HG03565 (cell line): ENCODE results near the gene CNPY3.

ENCODE experiments used
- ATAC-seq: cut with Tn5 transposase; IDR thresholded peaks from one replicate; pipeline ENCODE4 v1.9.1; 2021; ENCODE audit warnings: mild to moderate bottlenecking, moderate library complexity; ENCODE audit not compliant: unreplicated experiment

Gene CNPY3

GRCh38 chr6:42958125-42958524 lies 28.8 kb downstream of the CNPY3 start:
- no peak for ATAC-seq

- ATAC-seq = no peak
Observed at GRCh38 chr6:42959917-42960242, 30.6 kb downstream of the CNPY3 start.

GRCh38 chr6:42960243-42961019 lies 31.2 kb downstream of the CNPY3 start, which contains the start of gene GNMT:
TSS of gene GNMT (plus strand) at chr6:42960754. CDS start at chr6:42960768, 14 bp downstream.
- no peak for ATAC-seq

- no peak for ATAC-seq
Observed at GRCh38 chr6:42961020-42961470, 31.8 kb downstream of the CNPY3 start.

GRCh38 chr6:42962096-42962495 lies 32.8 kb downstream of the CNPY3 start:
- no peak for ATAC-seq

GRCh38 chr6:42962502-42963178 lies 33.4 kb downstream of the CNPY3 start:
- no peak for ATAC-seq

- ATAC-seq = no peak
Observed at GRCh38 chr6:42963179-42963854, 34.0 kb downstream of the CNPY3 start.

GRCh38 chr6:42963855-42964605 lies 34.8 kb downstream of the CNPY3 start:
- no peak for ATAC-seq

GRCh38 chr6:42966571-42966970 lies 37.3 kb downstream of the CNPY3 start:
- ATAC-seq = no peak

GRCh38 chr6:42967228-42967627 lies 37.9 kb downstream of the CNPY3 start:
- no peak for ATAC-seq

- ATAC-seq = no peak
Observed at GRCh38 chr6:42968126-42968701, 38.9 kb downstream of the CNPY3 start.

- ATAC-seq = no peak
Observed at GRCh38 chr6:42968783-42969182, 39.5 kb downstream of the CNPY3 start.

GRCh38 chr6:42969431-42969830 lies 40.2 kb downstream of the CNPY3 start:
- ATAC-seq = no peak

GRCh38 chr6:42969934-42970333 lies 40.7 kb downstream of the CNPY3 start:
- ATAC-seq = no peak

GRCh38 chr6:42970871-42971612 lies 41.8 kb downstream of the CNPY3 start:
- no peak for ATAC-seq

- ATAC-seq = no peak
Observed at GRCh38 chr6:42971746-42972327, 42.6 kb downstream of the CNPY3 start.

GRCh38 chr6:42973926-42974325 lies 44.6 kb downstream of the CNPY3 start:
- no peak for ATAC-seq

- ATAC-seq = no peak
Observed at GRCh38 chr6:42974919-42975505, 45.7 kb downstream of the CNPY3 start.

GRCh38 chr6:42978487-42978838 lies 49.2 kb downstream of the CNPY3 start:
- ATAC-seq = no peak
